BLaER1 treated with 17β-estradiol and CSF1 and Interleukin-3, amounts not matched to agents 10 nM and 100 nM (cell line): ENCODE data around the gene ADAM12.

Experiments
- H3K27ac ChIP-seq, 11 experiments: shearing (Covaris generic); formaldehyde crosslinking; 2 replicates each; pipeline ENCODE4 v1.8.1; 2022
- H3K27me3 ChIP-seq, 11 experiments: shearing (Covaris generic); formaldehyde crosslinking; 2 replicates each; pipeline ENCODE4 v1.8.1; 2022
- H3K36me3 ChIP-seq, 11 experiments: shearing (Covaris generic); formaldehyde crosslinking; 2 replicates each; pipeline ENCODE4 v1.8.1; 2022
- H3K4me1 ChIP-seq, 10 experiments: shearing (Covaris generic); formaldehyde crosslinking; 2 replicates each; pipeline ENCODE4 v1.8.1; 2022
- H3K4me2 ChIP-seq, 11 experiments: shearing (Covaris generic); formaldehyde crosslinking; 2 replicates each; pipeline ENCODE4 v1.8.1; 2022
- H3K4me3 ChIP-seq, 10 experiments: shearing (Covaris generic); formaldehyde crosslinking; 2 replicates each; pipeline ENCODE4 v1.8.1; 2022
- H3K9ac ChIP-seq, 11 experiments: shearing (Covaris generic); formaldehyde crosslinking; 2 replicates each; pipeline ENCODE4 v1.8.1; 2022
- H3K9me3 ChIP-seq, 11 experiments: shearing (Covaris generic); formaldehyde crosslinking; replicated peaks in 1 of 11; 2 replicates each; pipeline ENCODE4 v1.8.1; 2022
- H4K20me1 ChIP-seq, 11 experiments: shearing (Covaris generic); formaldehyde crosslinking; 2 replicates each; pipeline ENCODE4 v1.8.1; 2022
- Cebpa-rat ChIP-seq, 11 experiments: shearing (Covaris generic); IDR thresholded peaks; 2 replicates each; pipeline ENCODE4 v1.8.1; 2022

Gene ADAM12

DNA sequence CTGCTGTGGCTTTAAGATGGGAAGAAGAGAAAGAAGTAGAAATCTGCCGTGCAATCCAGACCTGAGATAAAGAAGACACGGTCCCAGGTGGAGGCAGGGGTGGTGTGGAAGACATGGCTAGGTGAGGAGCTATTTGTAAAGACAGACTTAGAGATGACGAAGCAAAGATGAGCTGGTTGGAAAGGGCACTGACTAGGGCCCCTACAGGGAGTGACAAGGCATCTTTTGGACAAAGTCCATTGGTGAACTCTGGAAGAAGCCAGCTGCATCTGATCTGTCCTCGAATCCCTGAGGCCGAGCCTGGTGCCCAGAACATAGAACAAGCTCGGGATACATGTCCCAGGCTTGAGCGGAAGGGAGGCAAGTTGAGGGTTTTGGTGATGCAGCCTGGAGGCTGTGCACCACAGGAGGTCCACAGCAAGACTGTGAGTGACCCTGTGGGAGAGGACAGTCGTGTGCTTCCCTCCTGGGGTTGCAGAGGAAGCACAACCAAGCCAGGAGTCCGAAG lies 191.2 kb downstream of the ADAM12 start:
- Histone ChIP-seq H3K9me3 (peaks cover 0 to 7% (median 2%) of the 10 kb centered on the region in 11 experiments; a peak in 14 of 22 replicates), H3K36me3 (no peaks in the 10 kb centered on the region), H3K4me3 (no peak overlapping the region), H3K4me1 (no peaks in the 10 kb centered on the region), H3K27me3 (no peaks in the 10 kb centered on the region), H3K27ac (no peak overlapping the region), H4K20me1 (no peaks in the 10 kb centered on the region), H3K4me2 (no peak overlapping the region), H3K9ac (no peak overlapping the region)
- TF ChIP-seq Cebpa-rat (IDR thresholded peaks at IDR 0.05) = no peak

DNA sequence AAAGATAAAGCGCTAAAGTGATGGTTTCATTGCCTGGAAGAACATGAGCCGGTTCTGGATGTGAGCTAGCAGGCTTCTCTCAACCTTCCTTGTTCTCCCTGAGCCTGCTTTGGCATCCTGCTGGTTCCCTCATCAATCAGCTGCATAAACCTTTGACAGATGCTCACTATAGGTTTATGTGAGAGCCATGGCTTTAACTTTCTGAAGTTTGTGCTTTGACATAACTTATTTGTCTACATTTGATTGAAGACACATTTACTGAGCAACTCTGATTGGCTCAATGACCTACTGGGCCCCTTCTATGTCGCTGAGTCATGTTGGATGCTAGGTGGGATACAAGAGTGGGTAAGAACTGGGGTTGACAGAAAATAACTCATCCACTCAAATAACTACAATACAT lies 192.0 kb downstream of the ADAM12 start:
- Histone ChIP-seq H3K27ac (no peak overlapping the region), H3K36me3 (no peaks in the 10 kb centered on the region), H4K20me1 (no peaks in the 10 kb centered on the region), H3K9ac (no peak overlapping the region), H3K4me2 (no peak overlapping the region), H3K27me3 (no peaks in the 10 kb centered on the region), H3K4me3 (no peak overlapping the region), H3K4me1 (no peaks in the 10 kb centered on the region), H3K9me3 (peaks cover 7 to 15% (median 10%) of the 10 kb centered on the region in 11 experiments; a peak in 19 of 22 replicates)
- TF ChIP-seq Cebpa-rat (IDR thresholded peaks at IDR 0.05) = no peak

GRCh38 chr10:126191192-126191591 lies 197.1 kb downstream of the ADAM12 start:
- Histone ChIP-seq H3K27ac (no peak overlapping the region), H3K4me3 (no peak overlapping the region), H3K9me3 (peaks cover 7 to 18% (median 12%) of the 10 kb centered on the region in 11 experiments; a peak in 19 of 22 replicates), H3K9ac (no peak overlapping the region), H3K4me2 (no peak overlapping the region), H3K4me1 (no peaks in the 10 kb centered on the region), H3K27me3 (no peaks in the 10 kb centered on the region), H4K20me1 (no peaks in the 10 kb centered on the region), H3K36me3 (no peaks in the 10 kb centered on the region)
- no peak for TF ChIP-seq Cebpa-rat (IDR thresholded peaks at IDR 0.05)

DNA sequence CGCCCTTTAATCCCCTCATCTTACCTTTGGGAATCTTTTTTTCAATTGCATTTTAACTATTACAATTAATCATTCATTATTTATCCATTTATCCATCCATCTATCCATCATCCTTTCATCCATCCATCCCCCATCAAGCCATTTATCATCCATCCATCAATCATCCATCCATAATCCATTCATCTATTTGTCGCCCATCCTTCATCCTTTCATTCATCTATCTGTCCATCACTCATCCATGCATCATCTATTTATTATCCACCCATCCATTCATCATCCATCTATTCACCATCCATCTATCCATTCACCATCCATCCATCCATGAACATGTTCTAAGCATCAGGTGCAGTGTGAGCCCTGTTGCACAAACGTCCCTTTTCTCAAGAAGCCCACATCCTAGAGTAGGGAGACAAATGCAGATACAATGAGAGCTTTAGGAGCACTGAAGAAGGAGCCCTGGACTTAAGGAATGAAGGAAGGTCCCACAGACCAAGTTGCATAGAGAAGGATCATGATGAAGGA lies 199.5 kb downstream of the ADAM12 start:
- Histone ChIP-seq H3K36me3 (no peaks in the 10 kb centered on the region), H3K4me2 (no peak overlapping the region), H3K4me3 (no peak overlapping the region), H3K27me3 (no peaks in the 10 kb centered on the region), H4K20me1 (no peaks in the 10 kb centered on the region), H3K4me1 (no peaks in the 10 kb centered on the region), H3K9ac (no peak overlapping the region), H3K9me3 (peaks cover 7 to 18% (median 12%) of the 10 kb centered on the region in 11 experiments; a peak in 19 of 22 replicates), H3K27ac (no peak overlapping the region)
- no peak for TF ChIP-seq Cebpa-rat (IDR thresholded peaks at IDR 0.05)

DNA sequence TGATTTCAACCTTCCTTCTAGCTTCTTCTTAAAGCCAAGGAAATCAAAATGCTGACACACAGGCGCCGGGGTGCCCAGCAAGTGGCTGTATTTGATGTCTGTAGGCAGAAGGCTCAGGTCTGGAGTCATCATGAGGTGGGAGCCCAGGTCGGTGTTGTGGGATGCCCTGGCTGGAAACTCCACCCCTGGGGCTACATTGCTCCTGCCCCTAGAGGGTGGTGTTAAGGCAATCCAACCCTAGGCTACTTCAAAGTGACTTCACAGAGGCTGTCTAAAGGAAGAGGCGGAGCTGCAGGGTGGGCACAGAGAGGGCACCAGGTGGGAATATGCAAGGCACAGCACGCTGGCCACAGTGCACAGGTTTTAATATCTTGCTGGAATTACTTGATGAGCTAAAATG lies 200.9 kb downstream of the ADAM12 start:
- H3K36me3 ChIP-seq = no peaks in the 10 kb centered on the region
- H3K9ac ChIP-seq = no peak overlapping the region
- TF ChIP-seq Cebpa-rat (IDR thresholded peaks at IDR 0.05) = no peak
- no peak overlapping the region for H3K27ac ChIP-seq
- no peaks in the 10 kb centered on the region for H3K27me3 ChIP-seq
- H3K4me1 ChIP-seq = no peaks in the 10 kb centered on the region
- no peaks in the 10 kb centered on the region for H4K20me1 ChIP-seq
- H3K4me2 ChIP-seq = no peak overlapping the region
- H3K9me3 ChIP-seq = peaks cover 7 to 17% (median 12%) of the 10 kb centered on the region in 11 experiments; a peak in 19 of 22 replicates
- H3K4me3 ChIP-seq = no peak overlapping the region

DNA sequence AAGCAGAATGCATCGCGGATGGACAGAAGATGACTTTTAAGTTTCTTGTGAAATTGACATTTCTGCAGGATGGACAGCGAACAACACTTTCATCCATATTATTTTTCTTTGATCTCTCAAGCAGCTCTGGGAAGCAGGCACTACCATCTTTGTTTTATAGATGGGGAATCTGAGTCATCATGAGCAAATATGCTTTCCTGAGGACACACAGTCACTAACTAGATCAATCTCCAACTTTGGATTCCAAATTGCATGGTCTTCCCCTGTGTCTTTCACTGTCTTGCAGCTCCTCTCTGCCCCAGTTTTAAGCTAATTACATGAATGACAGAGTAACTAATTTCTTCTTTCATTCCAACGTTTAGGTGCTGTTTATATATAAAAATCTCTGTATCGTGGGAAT lies 201.5 kb downstream of the ADAM12 start:
- Histone ChIP-seq H3K4me2 (no peak overlapping the region), H3K9ac (no peak overlapping the region), H3K4me3 (no peak overlapping the region), H3K9me3 (peaks cover 4 to 11% (median 8%) of the 10 kb centered on the region in 11 experiments; a peak in 19 of 22 replicates), H3K36me3 (no peaks in the 10 kb centered on the region), H3K27ac (no peak overlapping the region), H3K4me1 (no peaks in the 10 kb centered on the region), H4K20me1 (no peaks in the 10 kb centered on the region), H3K27me3 (no peaks in the 10 kb centered on the region)
- TF ChIP-seq Cebpa-rat (IDR thresholded peaks at IDR 0.05) = no peak

- Histone ChIP-seq H3K9me3 (peaks cover 0 to 2% (median 0%) of the 10 kb centered on the region in 11 experiments; a peak in 1 of 22 replicates), H3K9ac (no peak overlapping the region), H3K27ac (no peak overlapping the region), H3K36me3 (no peaks in the 10 kb centered on the region), H3K4me2 (no peak overlapping the region), H3K27me3 (no peaks in the 10 kb centered on the region), H3K4me1 (no peaks in the 10 kb centered on the region), H3K4me3 (no peak overlapping the region), H4K20me1 (no peaks in the 10 kb centered on the region)
- TF ChIP-seq Cebpa-rat (IDR thresholded peaks at IDR 0.05) = no peak
Observed at GRCh38 chr10:126185676-126186447, 202.4 kb downstream of the ADAM12 start.

DNA sequence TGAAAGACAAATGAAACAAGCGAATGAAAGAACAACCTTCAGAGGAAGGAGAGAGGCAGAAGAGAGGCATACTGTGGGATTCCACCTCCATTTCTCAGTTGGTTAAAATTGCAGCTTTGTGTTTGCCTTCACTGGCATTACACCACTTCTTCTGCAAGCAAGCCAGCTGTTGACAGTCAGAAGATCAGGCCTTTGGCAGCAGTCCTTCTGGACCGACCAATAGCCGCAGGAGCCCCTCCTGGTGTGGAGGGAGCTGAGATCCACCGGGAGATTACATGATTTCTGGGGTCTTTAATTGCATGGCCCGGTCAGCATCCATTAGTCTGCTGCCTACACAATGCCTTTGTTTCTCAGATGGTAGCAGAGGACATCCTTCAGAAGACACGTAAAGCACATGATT lies 206.7 kb downstream of the ADAM12 start:
- Histone ChIP-seq H3K27me3 (no peaks in the 10 kb centered on the region), H3K4me1 (peaks cover 0 to 13% (median 9%) of the 10 kb centered on the region in 10 experiments; a peak in 13 of 20 replicates), H3K4me2 (no peak overlapping the region), H3K9me3 (no peaks in the 10 kb centered on the region), H3K27ac (no peak overlapping the region), H3K36me3 (no peaks in the 10 kb centered on the region), H3K9ac (no peak overlapping the region), H3K4me3 (no peak overlapping the region), H4K20me1 (no peaks in the 10 kb centered on the region)
- no peak for TF ChIP-seq Cebpa-rat (IDR thresholded peaks at IDR 0.05)

GRCh38 chr10:126179637-126180036 lies 208.6 kb downstream of the ADAM12 start:
- Histone ChIP-seq H3K4me3 (no peak overlapping the region), H3K36me3 (no peaks in the 10 kb centered on the region), H3K27me3 (no peaks in the 10 kb centered on the region), H3K4me2 (peak overlapping the region in 9 of 11 experiments; percentile 1 to 48 (median 23); a peak in 11 of 22 replicates), H4K20me1 (no peaks in the 10 kb centered on the region), H3K9me3 (no peaks in the 10 kb centered on the region), H3K9ac (no peak overlapping the region), H3K27ac (no peak overlapping the region), H3K4me1 (peaks cover 0 to 13% (median 9%) of the 10 kb centered on the region in 10 experiments; a peak in 13 of 20 replicates)
- TF ChIP-seq Cebpa-rat (IDR thresholded peaks at IDR 0.05) = no peak
